Right lobe of liver (tissue), 6 donors: ENCODE measurements around the gene REEP3. TPM values are rescaled to one million over a fixed set of nuclear protein-coding genes. Genes with fewer than 3 reads are reported as not detected.

Experiments used
- ATAC-seq, 4 donors: fragments of 200-7000 bp; cut with Tn5 transposase; one replicate each; pipeline ENCODE4 v1.9.1; 2020; ENCODE audit warnings: mild to moderate bottlenecking in 4 of 4, moderate library complexity in 4 of 4
- DNase-seq, 3 donors: peaks; one replicate each; pipeline ENCODE4 v3.0.0-alpha.2; 2020
- H3K27ac ChIP-seq, 3 donors: fragments of 200-600 bp; one replicate each; pipeline ENCODE4 v1.8.0; 2022
- H3K27me3 ChIP-seq, 2 donors: fragments of 200-600 bp; one replicate each; pipeline ENCODE4 v1.8.0; 2022
- H3K36me3 ChIP-seq, 4 donors: fragments of 200-600 bp; sonication (generic) in 1 of 4; one replicate each; pipeline versions ENCODE4 v1.5.1 to v1.8.0; 2017 to 2022; ENCODE audit warnings: control low read depth in 1 of 4
- H3K4me1 ChIP-seq, 4 donors: fragments of 200-600 bp; sonication (generic) in 1 of 4; one replicate each; pipeline versions ENCODE4 v1.5.1 to v1.8.0; 2017 to 2022; ENCODE audit warnings: control low read depth in 1 of 4
- H3K4me3 ChIP-seq, 3 donors: fragments of 200-600 bp; one replicate each; pipeline ENCODE4 v1.8.0; 2022
- H3K9me3 ChIP-seq, 4 donors: fragments of 200-600 bp; sonication (generic) in 1 of 4; one replicate each; pipeline versions ENCODE4 v1.5.1 to v1.8.0; 2017 to 2022; ENCODE audit warnings: control low read depth in 1 of 4
- CTCF ChIP-seq, 4 donors: fragments of 200-600 bp in 3 of 4; fragments of 450-650 bp in 1 of 4; IDR thresholded peaks; one replicate each; pipeline versions ENCODE4 v1.5.1 to v1.8.0; 2016 to 2022; ENCODE audit warnings: antibody characterized with exemption in 4 of 4, mild to moderate bottlenecking in 2 of 4
- POLR2A ChIP-seq: fragments of 450-650 bp; IDR thresholded peaks from one replicate; pipeline ENCODE4 v1.6.1; 2017; ENCODE audit warnings: antibody characterized with exemption, mild to moderate bottlenecking
- WGBS: methylation state at CpG from one replicate; pipeline ENCODE4 v1.1.6; 2018; ENCODE audit warnings: low coverage, low lambda C conversion rate; ENCODE audit not compliant: insufficient coverage; ENCODE audit errors: missing lambda C conversion rate; 5-methylcytosine and 5-hydroxymethylcytosine counted together
- intact Hi-C, 2 donors: fragments of 100-400 bp; cut with DNase I; formaldehyde crosslinking; loops; one replicate each; pipeline versions ENCODE4 v1.11.2 to v1.14.1; 2022
- total RNA-seq, 6 experiments: library from RNA; depleted of rRNA in 2 of 6; stranded (reverse); fragments of >200 nt in 2 of 6; fragmentation: NEBNext Ultra II Directional in 3 of 6; extraction: Animal tissue kit (Norgen Biotek cat#: 25700) in 3 of 6; gene quantifications; one replicate each; pipeline versions ENCODE4 v1.1.0 to v1.2.4, GENCODE V29; 2016 to 2023
- donor health status: DM: no; HTN: yes; CAD: no.
- donor health status: DM: no; HTN: no; CAD: no.
- donor health status: DM: no; HTN: no; CAD: no.
- donor health status: DM: no; HTN: yes; CAD: no.
- donor health status: DM: no; HTN: yes; CAD: no.

REEP3 gene
- total RNA-seq, 6 experiments from 2014 or later = 21.1 to 38.8 (median 28.0) TPM

- no peaks in the 10 kb centered on the region for H3K9me3 ChIP-seq
- TF ChIP-seq CTCF (IDR thresholded peaks at IDR 0.05) (no peak), POLR2A (no peak)
- H3K27ac ChIP-seq = no peak overlapping the region
- no peak for ATAC-seq
- no peaks in the 10 kb centered on the region for H3K27me3 ChIP-seq
- DNase-seq = no peak
- no peaks in the 10 kb centered on the region for H3K36me3 ChIP-seq
- H3K4me3 ChIP-seq = no peak overlapping the region
- intact Hi-C loops = no loop called here
- no peaks in the 10 kb centered on the region for H3K4me1 ChIP-seq
- WGBS = 60% methylated on average over 2 of the region's 2 CpGs
These were observed 89.9 kb downstream of the REEP3 start for GRCh38 chr10:63611078-63611477.

- Histone ChIP-seq H3K4me1 (no peaks in the 10 kb centered on the region), H3K9me3 (no peaks in the 10 kb centered on the region), H3K27me3 (no peaks in the 10 kb centered on the region), H3K27ac (no peak overlapping the region), H3K36me3 (no peaks in the 10 kb centered on the region), H3K4me3 (no peak overlapping the region)
- WGBS = 83% methylated on average over 2 of the region's 2 CpGs
- DNase-seq = no peak
- intact Hi-C loops = no loop called here
- TF ChIP-seq POLR2A (no peak), CTCF (IDR thresholded peaks at IDR 0.05) (no peak)
- ATAC-seq = peak in 1 of 4 donors; percentile 26
These were observed 93.2 kb downstream of the REEP3 start for GRCh38 chr10:63614371-63614891.

GRCh38 chr10:63618552-63618951, 97.4 kb downstream of the REEP3 start:
- H3K9me3 ChIP-seq = no peaks in the 10 kb centered on the region
- intact Hi-C loops = no loop called here
- no peak for TF ChIP-seq CTCF (IDR thresholded peaks at IDR 0.05)
- TF ChIP-seq POLR2A = no peak
- H3K27ac ChIP-seq = no peak overlapping the region
- H3K4me3 ChIP-seq = no peak overlapping the region
- DNase-seq = no peak
- no peaks in the 10 kb centered on the region for H3K27me3 ChIP-seq
- WGBS = no CpG with 5 or more reads among the region's 3 CpGs
- H3K4me1 ChIP-seq = no peaks in the 10 kb centered on the region
- no peaks in the 10 kb centered on the region for H3K36me3 ChIP-seq
- no peak for ATAC-seq

GRCh38 chr10:63619426-63619825, 98.2 kb downstream of the REEP3 start:
- Histone ChIP-seq H3K27me3 (no peaks in the 10 kb centered on the region), H3K4me1 (no peaks in the 10 kb centered on the region), H3K9me3 (no peaks in the 10 kb centered on the region), H3K4me3 (no peak overlapping the region), H3K27ac (no peak overlapping the region), H3K36me3 (no peaks in the 10 kb centered on the region)
- DNase-seq (no peak), ATAC-seq (no peak)
- TF ChIP-seq CTCF (IDR thresholded peaks at IDR 0.05) (no peak), POLR2A (no peak)
- 99% methylated on average over 7 of the region's 7 CpGs for WGBS
- intact Hi-C loops = no loop called here

- Histone ChIP-seq H3K27ac (no peak overlapping the region), H3K4me1 (no peaks in the 10 kb centered on the region), H3K27me3 (no peaks in the 10 kb centered on the region), H3K36me3 (no peaks in the 10 kb centered on the region), H3K4me3 (no peak overlapping the region), H3K9me3 (no peaks in the 10 kb centered on the region)
- intact Hi-C loops = no loop called here
- DNase-seq (no peak), ATAC-seq (no peak)
- 96% methylated on average over 2 of the region's 2 CpGs for WGBS
- TF ChIP-seq CTCF (IDR thresholded peaks at IDR 0.05) (no peak), POLR2A (no peak)
These were observed 100.9 kb downstream of the REEP3 start for GRCh38 chr10:63622097-63622496.
